Hippocampal formation (tissue), 2 donors: ENCODE results near the gene ZNF584.

Experiments used
- DNase-seq, 2 donors: peaks; one replicate each; lab custom pipeline; 2025; lab: John Stamatoyannopoulos, UW

The ZNF584 gene

GRCh38 chr19:58466089-58466759, 57.8 kb downstream of the ZNF584 start:
- no peak for DNase-seq

- DNase-seq, result peak; percentile 97 to 98
These were observed 58.5 kb downstream of the ZNF584 start, which contains the start of gene ZNF324 for GRCh38 chr19:58466760-58467589. Gene ZNF324, plus strand, starts transcription at chr19:58467080. Its CDS starts 2,106 bp downstream, at chr19:58469186.
